ENCODE measurements around the gene PHACTR1. TPM values are rescaled to one million over a fixed set of nuclear protein-coding genes. Genes with fewer than 3 reads are reported as not detected.

PHACTR1 gene
- total and polyA plus RNA-seq, 2 of the 4 experiments (the other 2 are of a cell fraction) = not detected

- H2AK9ac ChIP-seq (replicated peaks; ENCODE audit: low read depth, low read length, poor library complexity) = no peak overlapping the region
- no peak overlapping the region for H3K4ac ChIP-seq (ENCODE audit: low read depth, low read length)
- no peak overlapping the region for H4K91ac ChIP-seq (ENCODE audit: insufficient read depth, low read depth, low read length)
- H4K5ac ChIP-seq (ENCODE audit: low read depth, low read length) = no peak overlapping the region
- no peak overlapping the region for H3K18ac ChIP-seq (ENCODE audit: low read depth, low read length)
- H4K20me1 ChIP-seq (ENCODE audit: insufficient read depth, low read length) = no peaks in the 10 kb centered on the region
- ChIA-PET CTCF (no interaction called here), POLR2A (ENCODE audit: unreplicated experiment) (no interaction called here)
- H4K8ac ChIP-seq (ENCODE audit: low read depth in 2 of 2, low read length in 2 of 2) = no peak overlapping the region
- H3K4me1 ChIP-seq (ENCODE audit: control insufficient read depth, insufficient read depth, low read length) = no peaks in the 10 kb centered on the region
- no peak for DNase-seq
- ATAC-seq (ENCODE audit: low read depth) = no peak
- no peak overlapping the region for H3K14ac ChIP-seq (replicated peaks; ENCODE audit: low read depth, low read length)
- H3K27ac ChIP-seq (ENCODE audit: insufficient read depth, low read length) = no peak overlapping the region
- dilution Hi-C loops (cut with HindIII; ENCODE audit: low sequenced_read_pairs, unreplicated experiment) (no loop called here), intact Hi-C loops (cut with micrococcal nuclease) (no loop called here), in situ Hi-C loops (cut with MboI; ENCODE audit: low sequenced_read_pairs) (no loop called here)
- H2BK5ac ChIP-seq (ENCODE audit: low read depth, low read length, poor library complexity, severe bottlenecking) = no peak overlapping the region
- no peak overlapping the region for H3K4me3 ChIP-seq (ENCODE audit: insufficient read depth, low read depth, low read length)
- H3K4me2 ChIP-seq (ENCODE audit: low read depth, low read length) = no peak overlapping the region
- H3K9me1 ChIP-seq (ENCODE audit: insufficient read depth, low read length) = no peaks in the 10 kb centered on the region
- H3K9me3 ChIP-seq (ENCODE audit: control insufficient read depth, insufficient read depth, low read length) = no peaks in the 10 kb centered on the region
- H3K23ac ChIP-seq (ENCODE audit: low read depth, low read length) = no peak overlapping the region
- 14% methylated on average over 1 of the region's 4 CpGs; no CpG with 5 or more reads in 1 of the 2 experiments for WGBS, 2 experiments (ENCODE audit: extremely low coverage in 2 of 2, insufficient read length in 1 of 2)
- TF ChIP-seq MAZ (IDR thresholded peaks at IDR 0.05; ENCODE audit: borderline replicate concordance, low read depth, low read length) = no peak
- TF ChIP-seq FOS (IDR thresholded peaks at IDR 0.05; ENCODE audit: low read depth, low read length) = no peak
- no peak for TF ChIP-seq USF2 (IDR thresholded peaks at IDR 0.05; ENCODE audit: low read depth, low read length)
- TF ChIP-seq NFE2L2 (IDR thresholded peaks at IDR 0.05; ENCODE audit: low read depth, low read length) = no peak
- no peak for TF ChIP-seq SMC3 (IDR thresholded peaks at IDR 0.05; ENCODE audit: low read depth, low read length)
- TF ChIP-seq CHD1 (IDR thresholded peaks at IDR 0.05; ENCODE audit: low read depth, low read length) = no peak
- TF ChIP-seq POLR2A (IDR thresholded peaks at IDR 0.05; ENCODE audit: low read depth, low read length) = no peak
- no peak for TF ChIP-seq BHLHE40 (IDR thresholded peaks at IDR 0.05; ENCODE audit: low read depth, low read length)
- no peak for TF ChIP-seq CTCF (conservative IDR thresholded peaks at IDR 0.05; ENCODE audit: low read depth, low read length)
- TF ChIP-seq CEBPB (IDR thresholded peaks at IDR 0.05; ENCODE audit: low read depth, low read length) = no peak
- no peaks in the 10 kb centered on the region for H3K79me1 ChIP-seq (ENCODE audit: low read depth in 1 of 2, low read length in 2 of 2)
- H3K36me3 ChIP-seq (ENCODE audit: control insufficient read depth, insufficient read depth, low read length) = no peaks in the 10 kb centered on the region
- no peak overlapping the region for H3K56ac ChIP-seq (ENCODE audit: extremely low read depth, insufficient read depth, low read length)
- no peak overlapping the region for H2BK15ac ChIP-seq (ENCODE audit: low read depth, low read length)
- H3K9ac ChIP-seq (ENCODE audit: low read depth, low read length) = no peak overlapping the region
- H2BK120ac ChIP-seq (ENCODE audit: low read depth, low read length) = no peak overlapping the region
- no peak overlapping the region for H2AK5ac ChIP-seq (ENCODE audit: low read depth, low read length)
- BruUV-seq (replicated peaks) = no TSS peak
- H2AFZ ChIP-seq (replicated peaks; ENCODE audit: low read length, poor library complexity) = no peak overlapping the region
- no peak overlapping the region for H2BK20ac ChIP-seq (ENCODE audit: low read depth, low read length)
- H3K27me3 ChIP-seq (ENCODE audit: control insufficient read depth, insufficient read depth, low read length) = no peaks in the 10 kb centered on the region
Observed at GRCh38 chr6:13152764-13153163, 436.2 kb downstream of the PHACTR1 start.
